ENCODE data around the gene ZNF438. TPM values are rescaled to one million over a fixed set of nuclear protein-coding genes. Genes with fewer than 3 reads are reported as not detected.

Gene ZNF438
- total and polyA plus RNA-seq, 2 of the 8 experiments (the other 6 are each of a cell fraction or from before 2014, with no cell fraction given): 0.95 to 1.7 TPM

DNA sequence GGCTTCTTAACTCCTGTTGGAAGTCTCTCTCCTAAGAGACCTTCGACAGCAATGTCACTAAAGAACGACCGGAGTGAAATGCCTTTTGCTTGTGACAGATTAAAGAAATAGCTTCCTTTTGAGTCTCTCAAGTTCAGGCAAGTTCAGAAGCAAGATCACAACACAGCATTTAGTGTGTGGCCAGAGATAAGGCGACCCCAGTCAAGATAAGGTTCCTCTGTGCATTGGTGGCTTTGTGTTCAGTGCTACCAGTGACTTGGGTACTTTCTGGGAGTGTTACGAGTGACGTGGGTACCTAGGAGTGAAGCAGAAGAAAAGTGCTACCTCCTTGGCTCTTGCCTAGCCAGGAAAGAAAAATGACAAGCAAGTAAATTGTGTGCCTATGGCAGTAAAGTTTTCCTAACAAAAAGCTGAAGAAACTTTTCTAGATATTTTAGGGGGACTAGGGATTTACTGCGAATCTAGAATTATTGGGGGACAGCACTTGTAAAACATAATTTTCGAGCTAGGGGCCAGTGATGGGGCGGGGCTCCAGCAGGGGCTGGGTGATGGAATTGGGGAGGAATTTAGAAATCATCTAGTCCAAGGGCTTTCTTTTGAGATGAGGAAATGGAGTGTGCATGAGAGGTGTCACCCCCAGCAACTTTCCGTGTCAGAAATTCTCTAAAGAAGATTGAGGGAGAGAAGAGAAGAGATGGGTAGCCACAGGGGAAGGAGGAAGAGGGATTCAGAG, 210.2 kb downstream of the ZNF438 start:
- WGBS, 2 experiments (ENCODE audit: extremely low coverage in 1 of 2, insufficient coverage in 1 of 2, insufficient read length in 1 of 2, insufficient replicate concordance in 2 of 2, low coverage in 1 of 2, low lambda C conversion rate in 2 of 2, missing lambda C conversion rate in 1 of 2): 90% methylated on average over 9 of the region's 10 CpGs; no CpG with 5 or more reads in 1 of the 2 experiments
- Histone ChIP-seq H3K4ac (replicated peaks; ENCODE audit: insufficient read length, low read depth, low read length) (no peak overlapping the region), H3K9ac (replicated peaks in 1 of 4; ENCODE audit: extremely low read depth in 1 of 4, low read depth in 3 of 4, low read length in 3 of 4) (no peak overlapping the region), H4K91ac (replicated peaks; ENCODE audit: insufficient read length, low read length) (no peak overlapping the region), H3K9me3 (ENCODE audit: insufficient read depth in 2 of 2, low read depth in 1 of 2, low read length in 1 of 2) (no peaks in the 10 kb centered on the region; a peak in 1 of 4 replicates), H2BK5ac (ENCODE audit: low read depth, low read length) (no peak overlapping the region), H4K8ac (ENCODE audit: extremely low read depth, insufficient read depth, low read length) (no peak overlapping the region), H2BK120ac (replicated peaks; ENCODE audit: low read depth, low read length) (no peak overlapping the region), H3K79me2 (ENCODE audit: control insufficient read depth in 1 of 2, insufficient read depth in 2 of 2, low read length in 2 of 2) (no peaks in the 10 kb centered on the region), H2BK15ac (ENCODE audit: low read length) (no peak overlapping the region), H3K4me1 (replicated peaks in 1 of 4; ENCODE audit: control insufficient read depth in 3 of 4, insufficient read depth in 4 of 4, low read length in 3 of 4) (no peaks in the 10 kb centered on the region), H3K56ac (replicated peaks; ENCODE audit: insufficient read length, low read depth, low read length) (no peak overlapping the region), H2BK20ac (ENCODE audit: low read length) (no peak overlapping the region), H2BK12ac (ENCODE audit: low read depth, low read length) (no peak overlapping the region), H3K4me3 (ENCODE audit: extremely low read depth in 1 of 4, insufficient read depth in 2 of 4, low read depth in 3 of 4, low read length in 4 of 4) (no peak overlapping the region), H3K4me2 (ENCODE audit: insufficient read depth in 1 of 2, low read depth in 2 of 2, low read length in 2 of 2) (no peak overlapping the region), H3K79me1 (ENCODE audit: low read depth, low read length) (no peaks in the 10 kb centered on the region), H4K20me1 (replicated peaks in 1 of 2; ENCODE audit: control insufficient read depth in 1 of 2, insufficient read depth in 2 of 2, low read length in 2 of 2) (no peaks in the 10 kb centered on the region), H3K14ac (ENCODE audit: insufficient read length) (no peak overlapping the region), H4K5ac (ENCODE audit: insufficient read length, low read depth, low read length) (no peak overlapping the region), H3K23ac (ENCODE audit: insufficient read length) (no peak overlapping the region), H3K36me3 (ENCODE audit: control insufficient read depth in 2 of 4, insufficient read depth in 4 of 4, low read length in 3 of 4) (no peaks in the 10 kb centered on the region), H3K27me3 (replicated peaks in 1 of 4; ENCODE audit: control insufficient read depth in 3 of 4, extremely low read depth in 1 of 4, insufficient read depth in 3 of 4, low read length in 3 of 4) (peaks cover 0 to 3% (median 0%) of the 10 kb centered on the region in 4 experiments; a peak in 3 of 7 replicates), H3K23me2 (ENCODE audit: low read depth, low read length) (no peaks in the 10 kb centered on the region), H2AK5ac (ENCODE audit: low read depth, low read length) (no peak overlapping the region), H2AFZ (ENCODE audit: low read length) (no peak overlapping the region), H3K18ac (ENCODE audit: extremely low read depth, low read length) (peak overlapping the region; percentile 24; the same call in 1 of the 2 replicates), H3K27ac (ENCODE audit: low read depth, low read length) (no peak overlapping the region)
- DNase-seq (ENCODE audit: low read depth in 1 of 2, low spot score in 2 of 2) (no peak), FAIRE-seq (no peak)
- ChIA-PET CTCF (ENCODE audit: partially characterized antibody) (no interaction called here), POLR2A (ENCODE audit: partially characterized antibody) (no interaction called here)
- no peak for TF ChIP-seq CBX5 (IDR thresholded peaks at IDR 0.05; ENCODE audit: low read depth, low read length)
- no peak for TF ChIP-seq JUN (IDR thresholded peaks at IDR 0.05; ENCODE audit: low read depth, low read length)
- no peak for TF ChIP-seq CTBP2 (IDR thresholded peaks at IDR 0.05; ENCODE audit: borderline replicate concordance, insufficient read depth, insufficient read length, low read length)
- no peak for TF ChIP-seq SUZ12 (IDR thresholded peaks at IDR 0.05; ENCODE audit: low read length)
- TF ChIP-seq RFX5 (IDR thresholded peaks at IDR 0.05; ENCODE audit: borderline replicate concordance, low read depth, low read length): no peak
- TF ChIP-seq ZNF274 (IDR thresholded peaks at IDR 0.05; ENCODE audit: borderline replicate concordance, extremely low read depth, low read length): no peak
